GM18498 (cell line): Measurements from ENCODE around the gene RNASEH2A.

Experiments used
- ATAC-seq: cut with Tn5 transposase; IDR thresholded peaks from one replicate; pipeline ENCODE4 v1.9.1; 2021; ENCODE audit warnings: mild to moderate bottlenecking, moderate library complexity; ENCODE audit not compliant: unreplicated experiment

Gene RNASEH2A

GRCh38 chr19:12856653-12857052, 50.3 kb downstream of the RNASEH2A start:
- no peak for ATAC-seq

GRCh38 chr19:12858041-12858928, 51.9 kb downstream of the RNASEH2A start:
- ATAC-seq, result no peak

GRCh38 chr19:12859546-12859945, 53.2 kb downstream of the RNASEH2A start:
- ATAC-seq, result no peak
